CD4-positive, alpha-beta memory T cell (primary cell): ENCODE measurements around the gene TFDP2. TPM values are rescaled to one million over a fixed set of nuclear protein-coding genes. Genes with fewer than 3 reads are reported as not detected.

Experiments
- CTCF ChIA-PET: fragments of 350-600 bp; sonication (Branson Sonifier 250); formaldehyde crosslinking; loops from one replicate; lab custom pipeline; 2021; ENCODE audit warnings: inconsistent platforms; ENCODE audit not compliant: partially characterized antibody; lab: Charles Lee
- POLR2A ChIA-PET: fragments of 350-600 bp; sonication (Branson Sonifier 250); formaldehyde crosslinking; loops from one replicate; lab custom pipeline; 2021; ENCODE audit not compliant: partially characterized antibody; lab: Charles Lee
- DNase-seq, 5 donors: peaks; one replicate each; pipeline versions ENCODE4 v3.0.0 to v3.0.0-alpha.2; 2020 to 2022; ENCODE audit warnings: mixed read lengths in 1 of 5
- H3K27ac ChIP-seq: one replicate; pipeline ENCODE4 v1.7.0; 2013; ENCODE audit warnings: low read depth, low read length
- H3K27me3 ChIP-seq: 2 replicates; pipeline ENCODE4 v1.7.0; 2013; ENCODE audit warnings: mild to moderate bottlenecking, low read length, moderate library complexity; ENCODE audit not compliant: insufficient read depth
- H3K36me3 ChIP-seq: 2 replicates; pipeline ENCODE4 v1.7.0; 2013; ENCODE audit warnings: mild to moderate bottlenecking, low read length, moderate library complexity; ENCODE audit not compliant: insufficient read depth
- H3K4me1 ChIP-seq: 2 replicates; pipeline ENCODE4 v1.7.0; 2013; ENCODE audit warnings: mild to moderate bottlenecking, low read length, moderate library complexity; ENCODE audit not compliant: insufficient read depth
- H3K4me3 ChIP-seq, 2 donors: one replicate each; pipeline ENCODE4 v1.7.0; 2013; ENCODE audit warnings: low read length in 2 of 2, mild to moderate bottlenecking in 1 of 2
- H3K9me3 ChIP-seq, 2 donors: one replicate each; pipeline ENCODE4 v1.7.0; 2013; ENCODE audit warnings: low read length in 2 of 2, control low read depth in 1 of 2; ENCODE audit not compliant: control insufficient read depth in 1 of 2
- H3K27ac Mint-ChIP-seq, 7 donors: one replicate each; pipeline ENCODE4 v1.8.0; 2020 to 2021; ENCODE audit warnings: mixed read lengths in 7 of 7, mild to moderate bottlenecking in 6 of 7, inconsistent platforms in 3 of 7, moderate library complexity in 3 of 7
- H3K27me3 Mint-ChIP-seq, 2 donors: one replicate each; pipeline ENCODE4 v1.8.0; 2020 to 2021; ENCODE audit warnings: mixed read lengths in 2 of 2
- H3K36me3 Mint-ChIP-seq, 2 donors: one replicate each; pipeline ENCODE4 v1.8.0; 2020 to 2021; ENCODE audit warnings: mixed read lengths in 2 of 2, inconsistent platforms in 1 of 2, mild to moderate bottlenecking in 1 of 2
- H3K4me1 Mint-ChIP-seq, 4 donors: one replicate each; pipeline ENCODE4 v1.8.0; 2020 to 2021; ENCODE audit warnings: mixed read lengths in 4 of 4, mild to moderate bottlenecking in 1 of 4
- H3K4me3 Mint-ChIP-seq, 8 donors: one replicate each; pipeline ENCODE4 v1.8.0; 2020 to 2021; ENCODE audit warnings: mixed read lengths in 8 of 8, mild to moderate bottlenecking in 7 of 8, moderate library complexity in 6 of 8, inconsistent platforms in 3 of 8
- H3K9me3 Mint-ChIP-seq, 8 donors: one replicate each; pipeline ENCODE4 v1.8.0; 2020 to 2021; ENCODE audit warnings: mixed read lengths in 8 of 8, mild to moderate bottlenecking in 5 of 8, inconsistent platforms in 3 of 8, moderate library complexity in 1 of 8
- intact Hi-C: fragments of 100-400 bp; cut with micrococcal nuclease; formaldehyde crosslinking; loops from one replicate; pipeline ENCODE4 v1.15.1; 2023
- polyA plus RNA-seq, 2 donors: library from polyadenylated mRNA; unstranded; fragments of 300-500 nt; fragmentation: Illumina TruSeq; gene quantifications; one replicate each; pipeline ENCODE4 v1.2.3, GENCODE V29; 2021
- total RNA-seq, 2 experiments: library from RNA; stranded (reverse); gene quantifications; one replicate each; pipeline ENCODE4 v1.2.3, GENCODE V29; 2021

TFDP2 gene
- total and polyA plus RNA-seq, 4 experiments from 2014 or later = 13.6 to 31.5 (median 22.2) TPM

DNA sequence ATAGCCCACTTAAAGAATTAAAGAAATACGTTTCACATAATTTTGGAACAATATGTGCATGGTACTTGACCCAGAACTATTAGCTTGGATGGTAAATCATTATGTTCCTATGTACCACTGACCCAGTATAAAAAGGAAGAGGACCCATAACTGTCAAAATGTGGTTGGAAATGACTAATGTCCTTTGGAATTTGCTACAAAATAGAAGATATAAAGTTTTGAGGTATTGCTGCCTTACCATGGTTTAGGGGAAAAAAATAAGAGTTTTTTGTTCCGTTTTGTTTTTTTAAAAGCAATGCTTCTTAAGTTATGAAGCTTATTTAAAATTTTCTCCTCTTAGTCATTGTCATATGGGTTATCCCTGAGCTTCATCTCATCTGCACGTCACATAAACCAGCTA lies 15.8 kb upstream of the TFDP2 start:
- POLR2A ChIA-PET = no interaction called here
- H3K9me3 Mint-ChIP-seq = no peaks in the 10 kb centered on the region
- no peaks in the 10 kb centered on the region for H3K4me1 ChIP-seq
- no peaks in the 10 kb centered on the region for H3K27me3 ChIP-seq
- no peaks in the 10 kb centered on the region for H3K4me1 Mint-ChIP-seq
- H3K27ac Mint-ChIP-seq = no peak overlapping the region
- H3K36me3 Mint-ChIP-seq = peaks cover 23 to 26% of the 10 kb centered on the region in 2 donors
- no peak overlapping the region for H3K27ac ChIP-seq
- no peaks in the 10 kb centered on the region for H3K9me3 ChIP-seq
- H3K36me3 ChIP-seq = peaks cover 5% of the 10 kb centered on the region
- H3K4me3 ChIP-seq = no peak overlapping the region
- H3K4me3 Mint-ChIP-seq = no peak overlapping the region
- H3K27me3 Mint-ChIP-seq = no peaks in the 10 kb centered on the region
- CTCF ChIA-PET = interaction anchor here (1.2 kb wide), 1 partner anchor 10 kb away, joined by 4 read pairs; no protein-coding TSS in a partner anchor
- DNase-seq = no peak
- intact Hi-C loops = no loop called here

- Histone ChIP-seq H3K27me3 (no peaks in the 10 kb centered on the region), H3K36me3 (no peaks in the 10 kb centered on the region), H3K4me3 (no peak overlapping the region), H3K9me3 (no peaks in the 10 kb centered on the region), H3K27ac (no peak overlapping the region), H3K4me1 (no peaks in the 10 kb centered on the region)
- no peaks in the 10 kb centered on the region for H3K9me3 Mint-ChIP-seq
- H3K27me3 Mint-ChIP-seq = no peaks in the 10 kb centered on the region
- peaks cover 3 to 4% of the 10 kb centered on the region in 2 donors for H3K36me3 Mint-ChIP-seq
- CTCF ChIA-PET = no interaction called here
- intact Hi-C loops = no loop called here
- no peaks in the 10 kb centered on the region for H3K4me1 Mint-ChIP-seq
- POLR2A ChIA-PET = no interaction called here
- no peak overlapping the region for H3K4me3 Mint-ChIP-seq
- H3K27ac Mint-ChIP-seq = no peak overlapping the region
- no peak for DNase-seq
Observed at GRCh38 chr3:142159083-142159740, 9.9 kb upstream of the TFDP2 start.

- CTCF ChIA-PET = interaction anchor here (0.9 kb wide), 1 partner anchor 27 kb away, joined by 3 read pairs; no protein-coding TSS in a partner anchor
- Histone ChIP-seq H3K4me1 (peaks cover 4% of the 10 kb centered on the region), H3K36me3 (no peaks in the 10 kb centered on the region), H3K9me3 (no peaks in the 10 kb centered on the region), H3K4me3 (no peak overlapping the region), H3K27ac (no peak overlapping the region), H3K27me3 (no peaks in the 10 kb centered on the region)
- H3K4me1 Mint-ChIP-seq = peaks cover 0 to 6% (median 5%) of the 10 kb centered on the region in 4 donors
- H3K9me3 Mint-ChIP-seq = no peaks in the 10 kb centered on the region
- no peaks in the 10 kb centered on the region for H3K27me3 Mint-ChIP-seq
- intact Hi-C loops = no loop called here
- H3K36me3 Mint-ChIP-seq = no peaks in the 10 kb centered on the region
- H3K27ac Mint-ChIP-seq = peak overlapping the region in 2 of 7 donors; percentile 30 to 60
- POLR2A ChIA-PET = no interaction called here
- H3K4me3 Mint-ChIP-seq = no peak overlapping the region
- no peak for DNase-seq
Observed at GRCh38 chr3:142154186-142154585, 4.8 kb upstream of the TFDP2 start.

GRCh38 chr3:142152384-142152783 lies 3.0 kb upstream of the TFDP2 start:
- H3K9me3 Mint-ChIP-seq = no peaks in the 10 kb centered on the region
- H3K36me3 Mint-ChIP-seq = no peaks in the 10 kb centered on the region
- ChIA-PET CTCF (no interaction called here), POLR2A (no interaction called here)
- no peak for DNase-seq
- H3K36me3 ChIP-seq = no peaks in the 10 kb centered on the region
- peaks cover 12 to 21% (median 17%) of the 10 kb centered on the region in 4 donors for H3K4me1 Mint-ChIP-seq
- intact Hi-C loops = no loop called here
- H3K27me3 Mint-ChIP-seq = no peaks in the 10 kb centered on the region
- H3K27me3 ChIP-seq = no peaks in the 10 kb centered on the region
- H3K27ac ChIP-seq = no peak overlapping the region
- H3K27ac Mint-ChIP-seq = no peak overlapping the region
- peaks cover 19% of the 10 kb centered on the region for H3K4me1 ChIP-seq
- no peaks in the 10 kb centered on the region for H3K9me3 ChIP-seq
- no peak overlapping the region for H3K4me3 ChIP-seq
- no peak overlapping the region for H3K4me3 Mint-ChIP-seq

DNA sequence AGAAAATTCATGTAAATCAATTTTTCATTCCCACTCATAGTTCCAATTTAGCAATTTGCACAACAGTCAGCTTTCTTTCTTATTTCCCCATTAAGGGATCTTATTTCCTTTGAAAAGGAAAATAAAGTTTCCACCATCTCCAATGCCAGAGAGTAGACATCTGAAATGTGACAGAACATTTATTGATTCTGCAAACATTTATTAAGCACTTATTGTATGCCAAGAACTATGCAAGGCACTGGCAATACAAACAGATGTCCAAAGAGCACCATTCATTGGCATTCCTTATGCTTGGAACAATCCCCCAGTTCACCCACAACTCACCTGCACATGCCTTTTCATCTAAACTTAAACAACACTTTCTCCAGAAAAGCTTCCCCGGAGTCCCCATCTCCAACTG lies 2.5 kb upstream of the TFDP2 start:
- H3K4me3 Mint-ChIP-seq = no peak overlapping the region
- POLR2A ChIA-PET = no interaction called here

GRCh38 chr3:142151240-142151639 lies 1.9 kb upstream of the TFDP2 start:
- Mint-ChIP-seq H3K4me3 (no peak overlapping the region), H3K27me3 (no peaks in the 10 kb centered on the region), H3K36me3 (no peaks in the 10 kb centered on the region), H3K4me1 (peaks cover 17 to 30% (median 24%) of the 10 kb centered on the region in 4 donors), H3K9me3 (no peaks in the 10 kb centered on the region), H3K27ac (peak overlapping the region in 1 of 7 donors; percentile 32)
- peaks cover 20% of the 10 kb centered on the region for H3K4me1 ChIP-seq
- H3K27me3 ChIP-seq = no peaks in the 10 kb centered on the region
- H3K9me3 ChIP-seq = no peaks in the 10 kb centered on the region
- ChIA-PET CTCF (no interaction called here), POLR2A (no interaction called here)
- H3K36me3 ChIP-seq = no peaks in the 10 kb centered on the region
- H3K4me3 ChIP-seq = no peak overlapping the region
- no peak overlapping the region for H3K27ac ChIP-seq
- intact Hi-C loops = no loop called here
- no peak for DNase-seq

More for the DNA sequence above, 2.5 kb upstream of the TFDP2 start:
- Histone ChIP-seq H3K27ac (no peak overlapping the region), H3K36me3 (no peaks in the 10 kb centered on the region), H3K9me3 (no peaks in the 10 kb centered on the region), H3K4me3 (no peak overlapping the region), H3K4me1 (peaks cover 20% of the 10 kb centered on the region), H3K27me3 (no peaks in the 10 kb centered on the region)
- H3K9me3 Mint-ChIP-seq = no peaks in the 10 kb centered on the region
- H3K27me3 Mint-ChIP-seq = no peaks in the 10 kb centered on the region
- DNase-seq = no peak
- H3K36me3 Mint-ChIP-seq = no peaks in the 10 kb centered on the region
- H3K4me1 Mint-ChIP-seq = peaks cover 14 to 26% (median 21%) of the 10 kb centered on the region in 4 donors
- CTCF ChIA-PET = no interaction called here
- no peak overlapping the region for H3K27ac Mint-ChIP-seq
- intact Hi-C loops = no loop called here

DNA sequence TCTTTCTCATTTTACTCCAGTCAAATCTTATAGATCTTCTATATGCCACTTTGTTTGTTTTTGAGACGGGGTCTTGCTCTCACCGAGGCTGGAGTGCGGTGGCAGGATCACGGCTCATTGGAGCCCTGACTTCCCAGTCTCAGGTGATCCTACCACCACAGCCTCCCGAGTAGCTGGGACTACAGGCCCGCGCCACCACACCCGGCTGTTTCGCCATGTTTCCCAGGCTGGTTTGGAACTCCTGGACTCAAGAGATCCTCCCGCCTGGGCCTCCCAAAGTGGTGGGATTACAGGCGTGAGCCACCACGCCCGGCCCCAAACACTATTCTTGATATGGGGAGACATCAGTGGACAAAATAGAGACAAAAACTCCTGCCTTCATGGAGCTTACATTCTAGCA lies 927 bp upstream of the TFDP2 start:
- H3K9me3 ChIP-seq = no peaks in the 10 kb centered on the region
- Mint-ChIP-seq H3K36me3 (no peaks in the 10 kb centered on the region), H3K4me1 (peaks cover 18 to 30% (median 24%) of the 10 kb centered on the region in 4 donors), H3K27me3 (no peaks in the 10 kb centered on the region), H3K4me3 (peak overlapping the region; percentile 87 to 92 (median 89)), H3K27ac (peak overlapping the region in 6 of 7 donors; percentile 39 to 93 (median 79)), H3K9me3 (no peaks in the 10 kb centered on the region)
- H3K4me3 ChIP-seq = no peak overlapping the region
- H3K27me3 ChIP-seq = no peaks in the 10 kb centered on the region
- no peak for DNase-seq
- H3K4me1 ChIP-seq = peaks cover 20% of the 10 kb centered on the region
- CTCF ChIA-PET = no interaction called here
- POLR2A ChIA-PET = no interaction called here
- intact Hi-C loops = no loop called here
- H3K36me3 ChIP-seq = no peaks in the 10 kb centered on the region
- H3K27ac ChIP-seq = no peak overlapping the region
